K562 (cell line): Measurements from ENCODE around the gene LTA. TPM values are rescaled to one million over a fixed set of nuclear protein-coding genes. Genes with fewer than 3 reads are reported as not detected.

ENCODE experiments used
- ATF1 ChIP-seq, 2 experiments: fragments of 450-650 bp in 1 of 2; IDR thresholded peaks; 2 replicates each; pipeline ENCODE4 v1.6.1; 2016; ENCODE audit warnings: missing compliant biosample characterization in 1 of 2, missing genetic modification characterization in 1 of 2
- CBX3 ChIP-seq, 2 experiments: IDR thresholded peaks; 1 replicate in 1 of 2; 2 replicates in 1 of 2; pipeline ENCODE4 v1.6.1; 2012; ENCODE audit warnings: inconsistent platforms in 2 of 2, low read length in 2 of 2, borderline replicate concordance in 1 of 2, control low read depth in 1 of 2
- CHD7 ChIP-seq: fragments of 200-600 bp; sonication (generic); IDR thresholded peaks from one replicate; pipeline ENCODE4 v1.6.1; 2012; ENCODE audit warnings: mild to moderate bottlenecking, low read depth, low read length, inconsistent platforms
- DIDO1 ChIP-seq: fragments of 450-650 bp; IDR thresholded peaks from 2 replicates; pipeline ENCODE4 v1.6.1; 2016; ENCODE audit warnings: low read depth, missing biosample characterization, missing genetic modification characterization
- GATAD2A ChIP-seq: fragments of 450-650 bp; IDR thresholded peaks from 2 replicates; pipeline ENCODE4 v1.6.1; 2017
- HBP1 ChIP-seq: fragments of 450-650 bp; formaldehyde crosslinking; IDR thresholded peaks from 2 replicates; pipeline ENCODE4 v1.4.0; 2022; ENCODE audit warnings: missing genetic modification characterization
- KLF6 ChIP-seq: fragments of 250-450 bp; sonication (Bioruptor Pico); IDR thresholded peaks from 2 replicates; pipeline ENCODE4 v1.4.0; 2020; ENCODE audit warnings: mild to moderate bottlenecking, moderate library complexity, borderline replicate concordance
- NUFIP1 ChIP-seq: fragments of 450-650 bp; IDR thresholded peaks from 2 replicates; pipeline ENCODE4 v1.6.1; 2018; ENCODE audit not compliant: partially characterized antibody
- POLR2A ChIP-seq: fragments of 450-650 bp; conservative IDR thresholded peaks from 2 replicates; pipeline ENCODE4 v1.6.1; 2016
- RBM25 ChIP-seq: fragments of 200-400 bp; formaldehyde crosslinking; IDR thresholded peaks from 2 replicates; pipeline ENCODE4 v1.6.1; 2018; ENCODE audit warnings: low read length, low read depth, moderate library complexity; ENCODE audit not compliant: severe bottlenecking
- ZNF175 ChIP-seq: fragments of 200-800 bp; sonication (Bioruptor generic); IDR thresholded peaks from 2 replicates; pipeline ENCODE4 v1.6.1; 2016; ENCODE audit warnings: low read depth, mild to moderate bottlenecking, missing genetic modification characterization, missing compliant biosample characterization
- polyA plus RNA-seq, 8 experiments: library from polyadenylated mRNA; depleted of rRNA in 4 of 8; stranded (reverse) in 5 of 8; unstranded in 3 of 8; fragments of >200 nt; fragmentation: Nextera tagmentation in 2 of 8; fragmentation: Illumina TruSeq in 1 of 8; extraction: Ambion mirVana in 2 of 8; extraction: Trizol in 1 of 8; gene quantifications; 2 replicates each; pipeline versions ENCODE4 v1.2.1 to v1.2.3, GENCODE V29; 2011 to 2014; ENCODE audit warnings: inconsistent platforms in 1 of 8, missing spikeins in 1 of 8
- total RNA-seq, 7 experiments: library from RNA; depleted of rRNA in 6 of 7; stranded (reverse); fragments of >200 nt in 6 of 7; fragmentation: Illumina TruSeq in 2 of 7; extraction: Trizol in 2 of 7; gene quantifications; 2 replicates each; pipeline versions ENCODE4 v1.2.1 to v1.2.3, GENCODE V29; 2011 to 2021; ENCODE audit warnings: low replicate concordance in 1 of 7

The LTA gene
- total and polyA plus RNA-seq, 9 of the 15 experiments (the other 6 are each of a cell fraction or from before 2014, with no cell fraction given) = 0.80 TPM; not detected in 8

GRCh38 chr6:31619805-31620585 lies 47.9 kb downstream of the LTA start (continued):
- TF ChIP-seq CHD7 (no peak), KLF6 (CRISPR knock-in tag) (peak; percentile 80; the same call in 1 of the 2 replicates), CBX3 (IDR thresholded peaks at IDR 0.05; ENCODE audit: borderline replicate concordance in 1 of 2, low read length in 2 of 2) (peak in 1 of 2 experiments; percentile 58; a peak in 1 of 3 replicates), DIDO1 (tag) (no peak; the same call in 1 of the 2 replicates), GATAD2A (no peak), ATF1 (CRISPR knock-in tag; IDR thresholded peaks at IDR 0.05) (peak; percentile 81), ATF1 (tag; IDR thresholded peaks at IDR 0.05) (peak; percentile 98), RBM25 (no peak), ZNF175 (no peak; the same call in 1 of the 2 replicates), HBP1 (CRISPR knock-in tag) (peak; percentile 97), NUFIP1 (no peak), POLR2A (peak; percentile 99)
